Ishikawa (cell line): ENCODE data around the gene MDFIC.

ENCODE experiments used
- CEBPB ChIP-seq: IDR thresholded peaks from 2 replicates; pipeline ENCODE4 v1.6.1; 2012
- CREB1 ChIP-seq: IDR thresholded peaks from 2 replicates; pipeline ENCODE4 v1.6.1; 2012; ENCODE audit warnings: low read depth
- FOXM1 ChIP-seq: IDR thresholded peaks from 2 replicates; pipeline ENCODE4 v1.6.1; 2012; ENCODE audit warnings: low read depth, borderline replicate concordance
- MAX ChIP-seq: IDR thresholded peaks from 2 replicates; pipeline ENCODE4 v1.6.1; 2012
- REST ChIP-seq: IDR thresholded peaks from 2 replicates; pipeline ENCODE4 v1.6.1; 2012; ENCODE audit warnings: low read depth, mild to moderate bottlenecking
- TAF1 ChIP-seq: IDR thresholded peaks from 2 replicates; pipeline ENCODE4 v1.6.1; 2012; ENCODE audit warnings: low read depth, mild to moderate bottlenecking

- TF ChIP-seq MAX (no peak), FOXM1 (no peak), REST (no peak), CREB1 (no peak), CEBPB (no peak), TAF1 (no peak)
These were observed 87.2 kb downstream of the MDFIC start for GRCh38 chr7:115009139-115009538.
